Stimulated activated CD8-positive, alpha-beta memory T cell treated with anti-CD3 and anti-CD28 coated beads, Interleukin-2, amount 100 ng/mL, for 1 hour (primary cell): ENCODE data around the gene CHRNB2.
"Not testable (repeated sequence)": the region's sequence is repeated elsewhere in the genome, so short reads cannot be mapped to it uniquely, and the experiment has no call there.

Experiments
- DNase-seq, 2 donors: peaks; one replicate each; pipeline ENCODE4 v3.0.0-alpha.2; 2020; ENCODE audit warnings: low read depth in 2 of 2

CHRNB2 gene

DNA sequence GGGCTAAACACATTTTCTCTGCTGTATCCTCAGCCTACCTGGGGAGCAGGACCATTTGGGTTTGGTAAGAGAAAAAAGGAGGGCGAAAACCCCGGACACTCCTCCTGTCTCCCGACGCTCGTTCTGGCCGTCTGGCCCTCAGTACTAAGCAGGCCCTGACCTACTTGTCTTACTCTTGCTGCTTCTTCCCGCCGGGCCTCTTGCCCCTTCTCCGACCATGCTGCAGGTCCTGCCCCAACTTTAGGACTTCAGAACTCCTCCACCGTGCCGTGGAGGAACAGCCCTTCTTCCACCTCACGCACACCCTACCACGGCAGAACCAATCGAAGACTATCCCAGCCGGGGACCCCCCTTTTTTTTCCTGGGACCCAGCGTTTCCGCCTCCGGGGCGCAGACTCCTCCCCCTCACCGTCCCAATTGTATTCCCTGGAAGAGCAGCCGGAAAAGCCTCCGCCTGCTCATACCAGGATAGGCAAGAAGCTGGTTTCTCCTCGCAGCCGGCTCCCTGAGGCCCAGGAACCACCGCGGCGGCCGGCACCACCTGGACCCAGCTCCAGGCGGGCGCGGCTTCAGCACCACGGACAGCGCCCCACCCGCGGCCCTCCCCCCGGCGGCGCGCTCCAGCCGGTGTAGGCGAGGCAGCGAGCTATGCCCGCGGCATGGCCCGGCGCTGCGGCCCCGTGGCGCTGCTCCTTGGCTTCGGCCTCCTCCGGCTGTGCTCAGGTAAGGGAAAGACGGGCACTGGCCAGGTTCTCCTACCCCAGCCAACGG lies at the start of gene CHRNB2:
CHRNB2 (plus strand) TSS at position 393 of the 771 bp plus-strand sequence; CDS start at position 660, 267 bp downstream.
- peak; percentile 24 to 42 for DNase-seq

DNA sequence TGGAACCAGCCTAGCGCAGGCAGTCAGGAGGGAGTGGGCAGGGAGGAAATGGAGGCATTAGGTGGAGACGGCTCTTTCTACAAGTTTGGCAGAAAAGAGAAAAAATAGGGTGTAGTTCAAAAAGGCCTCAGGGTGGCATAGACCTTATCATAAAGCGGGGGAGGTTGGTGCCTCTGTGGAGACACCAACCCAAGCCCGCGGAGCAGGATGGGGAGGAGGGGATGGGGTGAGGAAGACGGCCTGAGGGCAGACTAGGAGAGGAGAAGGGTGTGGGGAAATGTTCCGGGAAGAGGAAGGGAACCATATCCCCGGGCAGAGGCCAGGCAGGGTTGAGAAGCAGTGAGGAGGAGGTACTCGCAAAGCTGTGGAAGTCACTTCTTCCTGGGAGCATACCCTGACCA lies 48.0 kb upstream of the CHRNB2 start:
- DNase-seq, result no peak

DNA sequence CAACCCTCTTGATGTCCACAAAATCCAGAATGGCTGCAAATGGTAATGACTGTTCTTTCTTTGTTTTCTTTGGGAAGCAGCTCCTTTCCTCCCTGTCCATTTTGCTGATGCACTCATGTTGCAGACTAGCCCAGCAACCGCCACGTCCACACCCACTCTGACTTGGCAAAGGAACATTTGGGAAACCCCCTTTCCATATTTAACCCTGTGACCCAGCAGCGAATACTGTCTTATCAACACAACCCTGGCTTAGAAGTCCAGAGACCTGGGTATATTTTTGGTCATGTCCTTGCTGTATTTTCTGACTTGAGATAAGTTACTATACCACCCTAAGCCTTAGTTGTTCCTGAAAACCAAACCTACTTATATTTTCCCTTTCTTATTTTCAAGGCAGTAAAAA lies 47.2 kb upstream of the CHRNB2 start:
- no peak for DNase-seq

GRCh38 chr1:154521695-154522094 lies 45.9 kb upstream of the CHRNB2 start:
- no peak for DNase-seq

GRCh38 chr1:154524881-154525280 lies 42.7 kb upstream of the CHRNB2 start:
- no peak for DNase-seq

DNA sequence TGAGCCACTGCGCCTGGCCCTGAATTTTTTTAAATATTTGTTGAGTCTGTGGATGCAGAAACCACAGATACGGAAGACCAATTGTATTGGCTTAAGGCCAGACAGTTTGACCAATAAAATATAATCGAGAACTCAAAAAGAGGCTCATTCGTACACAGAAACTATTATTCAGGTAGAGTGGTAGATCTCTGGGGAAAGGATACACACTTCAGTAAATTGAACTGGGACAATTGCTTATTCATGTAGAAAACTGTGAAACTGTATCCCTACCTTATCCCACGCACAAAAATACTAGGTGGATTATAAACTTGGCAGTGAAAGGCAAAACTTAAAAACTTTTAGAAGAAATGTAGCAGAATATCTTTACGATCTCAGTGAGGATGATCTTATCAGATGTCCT lies 40.4 kb upstream of the CHRNB2 start:
- no peak for DNase-seq

GRCh38 chr1:154529308-154529707 lies 38.3 kb upstream of the CHRNB2 start:
- DNase-seq, result no peak

- DNase-seq, result not testable (repeated sequence)
These were observed 35.6 kb upstream of the CHRNB2 start for GRCh38 chr1:154531950-154532349.

GRCh38 chr1:154533952-154534844 lies 33.4 kb upstream of the CHRNB2 start:
- no peak for DNase-seq

DNA sequence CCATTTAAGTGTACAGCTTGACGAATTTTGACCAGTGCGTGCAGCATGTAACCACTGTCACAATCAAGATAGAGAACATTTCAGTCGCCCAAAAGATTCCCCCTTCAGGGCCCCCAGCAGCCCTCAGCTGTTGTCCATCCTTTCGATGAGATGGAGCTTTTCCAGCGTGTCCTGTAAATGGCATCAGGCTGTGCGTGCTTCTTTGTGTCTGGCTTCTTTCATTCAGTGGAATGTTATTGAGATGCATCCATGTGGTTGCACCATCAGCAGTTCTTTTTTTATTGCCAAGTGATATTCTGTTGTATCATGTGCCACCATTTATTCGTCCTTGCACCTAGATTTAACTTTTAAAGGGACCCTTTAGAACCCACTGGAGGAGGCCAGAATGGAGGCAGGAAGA lies 31.0 kb upstream of the CHRNB2 start:
- DNase-seq, result no peak

DNA sequence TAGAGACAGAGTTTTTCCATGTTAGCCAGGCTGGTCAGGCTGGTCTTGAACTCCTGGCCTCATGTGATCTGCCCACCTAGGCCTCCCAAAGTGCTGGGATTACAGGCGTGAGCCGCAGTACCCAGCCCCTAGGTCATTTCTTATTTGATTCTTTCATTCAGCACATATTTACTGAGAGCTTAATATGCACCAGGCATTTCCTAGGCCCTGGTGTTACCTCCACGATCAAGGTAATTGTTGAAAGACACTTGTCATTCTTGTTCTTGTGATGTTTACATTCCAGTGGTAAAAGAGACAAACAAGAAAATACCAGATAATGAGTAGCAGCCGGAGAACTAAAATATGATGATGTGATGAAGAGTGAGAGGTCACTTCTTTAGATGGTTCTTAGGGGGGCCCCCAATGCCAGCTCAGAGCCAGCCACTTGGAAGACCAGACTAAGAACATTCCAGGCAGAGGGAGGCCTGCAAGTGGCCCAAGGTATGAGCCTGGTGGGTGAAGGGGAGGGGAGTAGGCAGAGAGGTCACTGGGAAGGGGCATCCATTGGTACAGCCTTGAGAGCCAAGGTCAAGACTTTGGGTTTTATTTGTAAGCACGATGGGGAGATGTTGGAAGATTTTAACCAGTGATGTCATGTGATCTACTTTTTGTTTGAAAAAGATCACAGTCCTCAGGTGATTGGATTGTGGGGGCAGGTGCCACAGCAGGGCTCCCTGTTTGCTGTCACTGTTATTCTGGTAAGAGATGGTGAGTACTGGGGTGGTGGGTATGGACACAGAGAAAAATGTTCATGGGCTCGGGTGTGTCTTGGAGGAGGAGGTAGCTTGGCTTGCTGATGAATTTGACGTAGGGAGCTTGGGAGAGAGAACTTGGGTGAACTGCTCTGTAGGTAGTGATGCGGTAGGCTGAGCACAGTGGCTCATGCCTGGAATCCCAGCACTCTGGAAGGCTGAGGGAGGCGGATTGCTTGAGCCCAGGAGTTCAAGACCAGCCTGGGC lies 27.8 kb upstream of the CHRNB2 start:
- DNase-seq, result no peak

- DNase-seq, result no peak
These were observed 26.3 kb upstream of the CHRNB2 start for GRCh38 chr1:154541231-154541630.

- DNase-seq, result peak; percentile 10 to 30
These were observed 21.1 kb upstream of the CHRNB2 start for GRCh38 chr1:154546264-154547063.

- no peak for DNase-seq
These were observed 20.4 kb upstream of the CHRNB2 start for GRCh38 chr1:154547105-154547732.

DNA sequence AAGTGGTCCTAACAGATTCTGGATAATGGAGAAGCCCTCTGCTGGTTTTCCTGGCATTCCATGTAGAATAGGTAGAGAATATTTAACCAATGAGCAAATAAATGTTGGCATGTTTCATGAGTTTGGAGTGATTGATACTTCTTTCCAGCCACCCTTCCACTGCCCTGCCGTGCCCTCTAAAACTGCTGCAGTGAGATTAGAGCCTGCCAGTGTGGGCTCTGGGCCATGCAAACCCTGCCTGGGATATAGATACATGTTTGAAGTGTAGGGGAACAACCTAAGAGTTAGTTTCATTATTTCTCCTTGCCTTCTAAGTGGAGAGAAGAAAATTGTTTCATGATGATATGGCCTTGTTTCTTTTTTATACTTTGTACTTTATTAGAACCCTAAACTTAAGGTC lies 19.6 kb upstream of the CHRNB2 start:
- DNase-seq, result no peak

DNA sequence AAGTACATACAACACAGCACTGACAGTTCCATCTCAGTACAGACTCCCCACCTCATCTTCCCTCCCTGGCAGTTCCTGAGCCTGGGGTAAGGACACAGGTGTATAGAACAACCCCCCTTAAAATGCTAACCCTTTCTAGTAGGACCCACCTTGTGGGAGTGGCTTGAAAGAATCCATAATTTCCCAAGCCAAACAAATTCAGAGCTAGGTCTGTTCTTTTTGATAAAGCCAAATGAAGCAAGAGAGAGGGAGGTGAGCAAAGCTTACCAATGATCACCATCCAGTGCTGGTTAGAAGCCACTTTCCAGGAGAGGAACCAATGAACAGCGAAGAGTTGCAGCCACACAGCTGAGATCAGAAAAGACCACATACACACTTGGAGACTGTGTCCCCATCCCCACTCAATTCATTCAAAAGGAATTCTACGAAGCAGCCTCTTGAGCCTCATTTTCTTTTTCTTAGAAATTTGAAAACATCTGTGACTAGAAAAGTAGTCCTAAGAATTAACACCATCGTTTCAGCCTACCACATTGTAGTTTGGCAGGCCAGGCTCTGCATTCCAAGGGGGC lies 18.3 kb upstream of the CHRNB2 start:
- no peak for DNase-seq

DNA sequence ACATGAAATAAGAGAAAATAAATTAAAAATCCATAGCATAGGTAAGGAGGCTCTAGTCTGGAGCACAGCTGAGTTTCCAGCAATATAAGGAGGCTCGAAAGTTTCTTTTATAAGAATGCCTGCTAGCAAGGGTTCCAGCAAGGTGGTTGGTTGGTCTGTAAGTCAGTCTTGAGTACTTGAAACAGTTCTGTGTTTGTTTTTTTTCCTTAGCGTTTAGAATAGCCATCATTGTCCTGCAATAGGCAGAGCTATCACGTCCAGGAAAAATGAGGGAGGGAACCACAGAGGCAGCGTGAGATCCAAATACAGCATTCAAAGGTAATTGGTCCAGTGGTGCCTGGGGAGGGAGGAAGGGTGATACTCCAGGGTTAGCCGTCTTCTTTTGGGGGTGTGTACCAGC lies 17.5 kb upstream of the CHRNB2 start:
- no peak for DNase-seq

- DNase-seq, result no peak
These were observed 16.9 kb upstream of the CHRNB2 start for GRCh38 chr1:154550657-154551056.

GRCh38 chr1:154551474-154551873 lies 16.1 kb upstream of the CHRNB2 start:
- no peak for DNase-seq

GRCh38 chr1:154552036-154552435 lies 15.5 kb upstream of the CHRNB2 start:
- no peak for DNase-seq
